ENCODE data around the gene TRIP13. TPM values are rescaled to one million over a fixed set of nuclear protein-coding genes. Genes with fewer than 3 reads are reported as not detected.
A peak's percentile ranks its signal among the peaks of the same experiment; 100 is the strongest.

Gene TRIP13
- total and polyA plus RNA-seq, 2 experiments from 2014 or later = 42.5 to 44.8 TPM

DNA sequence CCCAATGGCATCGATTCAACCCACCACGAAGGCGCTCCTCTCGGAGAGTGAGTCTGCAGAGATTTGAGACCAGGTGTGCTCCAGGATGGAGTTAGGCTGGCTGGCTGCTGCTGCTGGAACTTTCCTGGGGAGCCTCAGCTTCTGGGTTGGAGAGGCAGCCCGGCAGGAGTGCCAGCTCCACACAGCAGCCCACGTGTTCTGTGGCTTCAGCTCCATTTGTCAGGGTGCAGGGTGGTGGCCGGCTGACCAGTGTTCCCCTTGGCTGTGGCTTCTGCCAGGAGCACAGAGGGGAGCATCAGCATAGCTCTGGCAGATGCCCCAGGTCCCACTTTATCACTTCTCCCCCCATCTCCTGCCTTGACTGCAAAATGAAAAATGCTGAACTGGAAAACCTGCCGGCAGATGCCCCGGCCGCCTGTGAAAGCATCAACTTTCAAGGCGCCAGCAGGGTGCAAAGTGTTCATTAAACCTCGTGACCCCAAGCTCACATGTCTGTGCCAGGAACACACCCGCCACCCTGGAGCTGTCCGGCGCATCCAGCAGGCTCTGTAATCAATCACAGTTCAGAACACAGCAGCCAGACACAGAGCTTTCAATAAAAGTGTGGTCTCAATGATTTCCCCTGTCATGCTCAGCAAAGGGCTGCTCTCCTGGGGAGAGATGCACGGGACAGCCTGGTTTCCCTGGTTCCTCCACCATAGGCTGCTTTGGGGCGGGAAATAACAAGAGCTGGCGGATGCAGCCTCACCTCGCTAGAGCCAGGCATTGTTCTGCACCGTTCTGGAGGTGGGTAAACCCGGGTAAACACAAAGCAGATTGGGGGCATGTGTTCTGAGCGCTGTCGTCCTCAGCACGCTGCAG lies 53.2 kb downstream of the TRIP13 start:
- Histone ChIP-seq H3K27me3 (ENCODE audit: insufficient read depth) (no peaks in the 10 kb centered on the region), H3K4me2 (no peak overlapping the region)
- H3K27ac Mint-ChIP-seq = no peak overlapping the region

More for the DNA sequence above, 53.2 kb downstream of the TRIP13 start:
- DNase-seq (ENCODE audit: low spot score) = no peak
- no peaks in the 10 kb centered on the region for H4K20me1 ChIP-seq (replicated peaks; ENCODE audit: insufficient read depth)
- H3K79me2 ChIP-seq (replicated peaks; ENCODE audit: insufficient read depth) = no peaks in the 10 kb centered on the region
- H3K9me2 ChIP-seq (ENCODE audit: insufficient read depth) = no peaks in the 10 kb centered on the region
- H3K36me3 ChIP-seq (ENCODE audit: insufficient read depth) = no peaks in the 10 kb centered on the region
- TF ChIP-seq STAT1 (IDR thresholded peaks at IDR 0.05; ENCODE audit: unreplicated experiment) (no peak), CTCF (conservative IDR thresholded peaks at IDR 0.05; ENCODE audit: low read depth in 2 of 2) (no peak), ZNF114 (CRISPR knock-in tag; IDR thresholded peaks at IDR 0.05) (no peak), ZNF331 (CRISPR knock-in tag; IDR thresholded peaks at IDR 0.05; ENCODE audit: low read depth) (no peak), REST (IDR thresholded peaks at IDR 0.05; ENCODE audit: unreplicated experiment) (no peak), EZH2phosphoT487 (IDR thresholded peaks at IDR 0.05; ENCODE audit: unreplicated experiment) (no peak), ZNF462 (CRISPR knock-in tag; IDR thresholded peaks at IDR 0.05) (no peak), JUNB (IDR thresholded peaks at IDR 0.05; ENCODE audit: unreplicated experiment) (no peak), EZH2 (IDR thresholded peaks at IDR 0.05; ENCODE audit: low read depth, unreplicated experiment) (no peak), NANOG (IDR thresholded peaks at IDR 0.05; ENCODE audit: borderline replicate concordance) (no peak), CREB1 (CRISPR knock-in tag; IDR thresholded peaks at IDR 0.05; ENCODE audit: low read depth) (no peak), ETS1 (IDR thresholded peaks at IDR 0.05) (no peak), POLR2AphosphoS5 (IDR thresholded peaks at IDR 0.05; ENCODE audit: low read depth) (no peak)
- H3K36me3 Mint-ChIP-seq (ENCODE audit: low read depth) = no peaks in the 10 kb centered on the region
- H3K4me3 Mint-ChIP-seq = no peak overlapping the region
- peaks cover 7% of the 10 kb centered on the region; the same call in 2 of the 3 replicates for H3K4me1 Mint-ChIP-seq
- peaks cover 16% of the 10 kb centered on the region for H3K27me3 Mint-ChIP-seq (ENCODE audit: insufficient read depth, low read depth, poor library complexity)
- H3K9me3 Mint-ChIP-seq = no peaks in the 10 kb centered on the region
- H3F3A ChIP-seq (replicated peaks; ENCODE audit: low read depth) = 0 out of 2 replicates have a peak, but pooled peaks cover 3% of the 10 kb centered on the region
- ATAC-seq = peak; percentile 71
- H3K4me3 ChIP-seq = no peak overlapping the region
- H2AFZ ChIP-seq = no peak overlapping the region
- no peak overlapping the region for H3K27ac ChIP-seq (ENCODE audit: low read depth)
- H3K4me1 ChIP-seq (ENCODE audit: insufficient read depth) = no peaks in the 10 kb centered on the region
